Activated CD4-positive, CD25-positive, alpha-beta regulatory T cell (primary cell): Measurements from ENCODE around the gene PTPN4.

Experiments
- DNase-seq, 4 experiments: peaks; one replicate each; lab custom pipeline; 2025; lab: John Stamatoyannopoulos, UW

Gene PTPN4

DNA sequence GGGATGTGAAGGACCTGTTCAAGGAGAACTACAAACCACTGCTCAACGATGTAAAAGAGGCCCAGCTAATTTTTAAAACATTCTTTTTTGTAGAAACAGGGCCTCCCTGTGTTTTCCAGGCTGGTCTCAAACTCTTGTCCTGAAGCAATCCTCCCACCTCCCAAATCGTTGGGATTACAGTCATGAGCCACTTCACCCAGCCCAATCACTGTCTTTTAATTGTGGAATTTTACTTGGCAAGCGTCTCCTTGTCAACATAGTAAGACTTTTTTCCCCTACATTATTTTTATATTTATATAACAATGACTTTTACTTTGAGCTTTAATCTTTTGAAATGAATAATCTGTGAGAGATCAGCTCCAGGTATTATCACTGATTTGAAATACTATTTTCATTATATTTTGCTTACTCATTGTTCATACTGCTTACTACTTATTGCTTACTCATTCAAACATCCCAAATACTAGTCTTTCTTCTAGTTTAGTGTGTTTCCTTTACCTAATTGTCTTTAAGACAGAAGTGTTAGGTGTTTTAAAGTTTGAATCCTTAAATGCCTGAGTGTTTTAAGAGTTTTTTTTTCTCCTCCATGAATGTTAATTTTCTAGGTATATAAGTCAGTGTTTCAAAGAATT lies 48.9 kb downstream of the PTPN4 start:
- no peak for DNase-seq

DNA sequence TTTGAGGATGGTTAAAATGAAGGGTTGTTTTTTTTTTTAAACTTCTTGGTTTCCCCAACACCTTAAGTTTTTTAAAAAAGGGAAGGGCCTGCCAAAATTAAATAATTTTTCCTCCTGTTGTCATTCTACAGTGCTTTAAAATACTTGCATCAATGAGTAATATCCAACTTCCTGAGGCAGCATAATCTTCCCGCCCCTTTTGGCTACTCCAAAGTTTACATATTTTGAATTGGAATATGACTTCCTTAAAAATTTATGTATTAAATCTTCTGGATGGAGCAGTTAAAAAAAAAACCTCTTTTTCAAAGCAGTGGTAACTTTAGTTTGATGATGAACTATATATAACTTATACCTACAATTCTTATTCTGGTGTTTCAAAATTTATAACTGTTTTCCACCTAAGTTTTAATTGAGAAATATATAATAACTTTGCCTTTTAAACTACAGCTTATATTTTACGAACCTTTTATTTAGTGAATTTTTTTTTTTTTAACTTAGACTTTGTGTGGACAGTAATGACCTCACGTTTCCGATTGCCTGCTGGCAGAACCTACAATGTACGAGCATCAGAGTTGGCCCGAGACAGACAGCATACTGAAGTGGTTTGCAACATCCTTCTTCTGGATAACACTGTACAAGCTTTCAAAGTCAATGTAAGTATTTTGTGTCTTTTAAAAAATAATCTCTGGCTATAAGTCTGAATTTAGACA lies 49.8 kb downstream of the PTPN4 start:
- no peak for DNase-seq

DNA sequence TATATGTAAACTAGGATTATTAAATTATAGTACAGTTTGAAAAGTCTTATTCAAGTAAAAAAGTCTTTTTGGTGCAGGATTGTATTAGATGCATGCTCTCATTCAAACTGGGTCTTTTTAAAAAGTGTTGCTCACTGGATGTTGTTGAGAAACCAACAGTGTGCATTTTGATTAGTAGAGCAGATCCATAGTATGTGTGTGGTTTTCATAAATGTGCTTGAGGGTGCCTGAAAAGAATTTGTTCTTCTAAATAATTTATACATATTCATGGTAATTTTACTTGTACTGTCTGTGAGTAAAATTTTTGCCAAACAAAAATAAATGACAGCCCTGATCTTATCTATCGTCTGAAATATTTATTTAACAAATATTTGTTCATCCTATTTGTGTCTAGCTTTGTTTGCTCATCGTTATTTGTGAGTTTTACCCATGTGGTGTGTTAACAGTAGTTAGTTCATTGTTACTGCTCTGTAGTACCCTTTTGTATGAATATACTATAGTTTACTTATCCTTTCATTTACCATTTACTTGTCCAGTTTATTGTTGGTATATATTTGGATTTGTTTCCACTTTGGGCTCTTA lies 50.4 kb downstream of the PTPN4 start:
- no peak for DNase-seq

GRCh38 chr2:119814216-119814615 lies 54.5 kb downstream of the PTPN4 start:
- no peak for DNase-seq

DNA sequence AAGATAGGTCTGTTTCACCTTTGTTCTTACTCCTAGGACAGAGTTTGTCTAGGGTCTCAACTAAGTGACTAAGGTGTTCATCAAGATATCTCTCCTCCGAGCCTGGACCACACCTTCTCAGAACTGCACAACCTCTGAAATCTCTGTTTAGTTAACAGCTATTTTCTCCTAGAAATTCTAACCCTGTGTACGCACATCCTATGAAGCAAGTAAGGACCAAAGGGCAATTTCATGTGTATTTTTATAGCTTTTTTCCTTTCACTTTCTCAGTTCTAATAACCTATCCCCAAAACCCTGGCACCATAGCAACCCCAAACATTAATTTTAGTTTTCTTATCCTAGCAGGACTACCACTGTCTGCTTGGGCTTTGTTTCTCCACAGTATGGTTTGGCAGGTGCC lies 59.1 kb downstream of the PTPN4 start:
- DNase-seq = no peak

GRCh38 chr2:119819846-119820245 lies 60.1 kb downstream of the PTPN4 start:
- DNase-seq = no peak

GRCh38 chr2:119820275-119820674 lies 60.6 kb downstream of the PTPN4 start:
- DNase-seq = no peak

- no peak for DNase-seq
These were observed 61.5 kb downstream of the PTPN4 start for GRCh38 chr2:119821266-119821665.

- DNase-seq = no peak
These were observed 64.1 kb downstream of the PTPN4 start for GRCh38 chr2:119823734-119824334.

GRCh38 chr2:119826370-119826961 lies 66.7 kb downstream of the PTPN4 start:
- no peak for DNase-seq

DNA sequence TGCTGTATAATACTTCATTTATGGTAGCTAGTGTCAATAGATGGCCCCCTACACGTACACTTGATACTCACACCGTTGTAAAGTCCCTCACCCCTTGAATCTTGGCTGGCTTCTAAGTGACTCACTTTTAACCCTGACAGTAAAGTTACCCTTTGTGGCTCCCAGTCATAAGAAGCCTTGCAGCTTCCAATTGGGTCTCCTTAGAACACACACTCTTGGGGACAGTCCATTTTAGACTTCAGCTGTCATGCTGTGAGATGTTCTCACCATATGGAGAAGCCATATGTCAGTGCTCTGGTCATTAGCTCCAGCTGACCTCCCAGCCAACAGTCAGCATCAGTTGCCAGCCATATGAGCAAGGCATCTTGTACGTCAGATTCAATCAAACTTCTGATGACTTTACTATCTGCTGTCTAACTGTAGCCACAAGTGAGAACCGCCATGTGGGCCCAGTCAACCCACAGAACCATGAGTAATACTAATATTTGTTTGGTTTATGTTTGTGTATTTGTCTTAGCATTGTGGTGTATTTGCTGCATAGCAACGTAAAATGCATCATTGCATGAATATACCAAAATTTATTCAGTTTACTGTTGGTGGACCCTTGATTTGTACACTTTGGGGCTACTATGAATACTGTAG lies 68.3 kb downstream of the PTPN4 start:
- no peak for DNase-seq

- DNase-seq = no peak
These were observed 76.9 kb downstream of the PTPN4 start for GRCh38 chr2:119836455-119837142.

- no peak for DNase-seq
These were observed 77.6 kb downstream of the PTPN4 start for GRCh38 chr2:119837350-119837749.

DNA sequence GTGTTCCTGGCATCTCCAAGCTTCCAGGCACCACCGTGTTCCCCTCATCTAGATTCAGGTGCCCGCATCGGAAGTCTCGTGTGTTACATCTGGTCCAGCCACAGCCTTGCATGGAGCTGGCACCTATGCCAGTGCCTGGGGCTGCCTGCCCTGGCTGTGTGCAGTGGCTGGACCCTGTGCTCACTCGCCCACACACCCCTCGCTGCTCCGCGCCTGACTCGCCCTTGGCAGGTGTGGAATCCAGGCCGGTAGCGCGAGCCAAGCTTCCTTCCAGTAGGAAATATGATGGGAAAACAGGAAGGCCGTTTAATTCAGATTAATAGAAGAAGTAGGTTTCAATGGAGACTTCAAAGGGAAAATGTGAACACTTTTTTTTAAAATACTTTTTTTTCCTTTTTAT lies 78.0 kb downstream of the PTPN4 start:
- DNase-seq = no peak

- DNase-seq = no peak
These were observed 78.5 kb downstream of the PTPN4 start for GRCh38 chr2:119838179-119838578.

DNA sequence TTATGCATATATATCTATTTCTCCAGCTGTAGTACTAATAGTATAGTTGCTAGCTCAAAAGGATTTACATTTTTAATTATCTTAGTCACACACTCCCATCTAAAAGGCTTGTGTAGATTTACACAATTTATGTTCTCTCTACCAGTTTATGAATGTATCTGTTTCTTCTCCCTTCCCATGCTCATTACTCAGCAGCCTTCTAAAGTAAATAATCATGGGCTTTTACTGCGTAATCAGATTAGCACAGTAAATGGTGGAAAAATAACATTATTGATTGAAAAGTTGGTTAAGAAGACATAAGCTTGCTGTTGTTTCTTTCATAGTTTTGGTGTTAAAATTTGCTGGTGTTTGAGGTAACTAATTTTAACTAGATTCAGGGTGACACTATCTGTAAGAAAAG lies 81.8 kb downstream of the PTPN4 start:
- DNase-seq = no peak

- no peak for DNase-seq
These were observed 86.3 kb downstream of the PTPN4 start for GRCh38 chr2:119846021-119846420.

- DNase-seq = no peak
These were observed 90.3 kb downstream of the PTPN4 start for GRCh38 chr2:119849838-119850565.

- no peak for DNase-seq
These were observed 92.5 kb downstream of the PTPN4 start for GRCh38 chr2:119852214-119852613.

DNA sequence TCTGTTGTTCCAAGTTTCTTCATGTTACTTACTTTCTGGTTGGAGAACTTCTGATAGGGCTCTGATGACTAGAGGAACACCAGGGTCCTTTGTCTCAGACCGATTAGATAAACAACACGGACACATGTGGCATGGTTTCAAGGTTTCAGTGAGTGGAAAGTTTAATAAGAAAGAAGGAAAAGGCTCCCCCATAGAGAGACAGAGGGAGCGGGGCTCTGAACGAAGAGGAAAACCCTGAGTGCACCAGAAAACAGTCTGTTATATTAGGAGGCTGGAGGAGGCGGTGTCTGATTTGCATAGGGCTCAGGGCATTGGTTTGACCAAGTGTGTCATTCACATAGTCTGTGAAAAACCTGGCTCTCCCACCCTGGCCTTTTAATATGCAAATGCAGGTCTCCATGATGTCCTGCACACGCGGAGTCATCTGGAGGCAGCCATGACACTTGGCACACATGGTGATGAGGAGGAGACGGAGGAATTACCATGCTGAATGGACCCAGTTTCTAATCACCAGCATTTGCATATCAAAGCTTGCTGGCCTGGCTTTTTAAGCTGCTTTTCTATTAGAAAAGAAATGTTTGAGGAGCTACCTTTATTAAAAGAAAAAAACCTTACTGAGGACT lies 94.2 kb downstream of the PTPN4 start:
- DNase-seq = no peak
